D721Med (cell line): ENCODE data around the gene DOK7.

Source experiments
- DNase-seq: peaks from one replicate; pipeline ENCODE4 v3.0.0; 2011; ENCODE audit warnings: low spot score; ENCODE audit not compliant: insufficient read length
- FAIRE-seq: peaks from 2 replicates; lab custom pipeline; 2011; peaks lifted over from hg19 to GRCh38; lab: Jason Lieb, UNC
- TF ChIP-seq, protein P1 (sequence below): IDR thresholded peaks from 2 replicates; pipeline ENCODE4 v1.5.1; 2012; ENCODE audit warnings: mild to moderate bottlenecking, control low read depth; ENCODE audit not compliant: insufficient read depth; ENCODE audit errors: missing control alignments

The DOK7 gene

DNA sequence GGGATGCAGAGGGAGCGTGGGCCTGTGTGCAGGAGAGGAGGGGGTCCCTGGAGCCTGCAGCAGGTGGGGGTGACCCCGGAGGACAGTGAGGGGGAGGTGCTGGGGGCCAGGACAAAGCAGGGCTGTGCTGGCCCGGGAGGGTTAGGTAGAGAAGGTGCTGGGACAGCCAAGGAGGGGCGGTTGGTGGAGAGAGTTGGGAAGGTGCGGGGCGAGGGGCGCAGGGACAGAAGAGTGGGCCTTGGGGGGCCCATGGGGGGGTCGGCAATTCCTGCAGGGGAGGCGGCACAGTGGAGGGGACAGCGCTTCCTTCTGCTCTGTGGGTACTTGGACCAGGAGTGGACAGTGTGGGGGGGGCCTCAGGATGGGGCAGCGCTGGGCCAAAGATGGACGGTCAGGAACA is 36.6 kb downstream of the DOK7 start:
- FAIRE-seq (no peak), DNase-seq (no peak)
- TF ChIP-seq, protein P1, sequence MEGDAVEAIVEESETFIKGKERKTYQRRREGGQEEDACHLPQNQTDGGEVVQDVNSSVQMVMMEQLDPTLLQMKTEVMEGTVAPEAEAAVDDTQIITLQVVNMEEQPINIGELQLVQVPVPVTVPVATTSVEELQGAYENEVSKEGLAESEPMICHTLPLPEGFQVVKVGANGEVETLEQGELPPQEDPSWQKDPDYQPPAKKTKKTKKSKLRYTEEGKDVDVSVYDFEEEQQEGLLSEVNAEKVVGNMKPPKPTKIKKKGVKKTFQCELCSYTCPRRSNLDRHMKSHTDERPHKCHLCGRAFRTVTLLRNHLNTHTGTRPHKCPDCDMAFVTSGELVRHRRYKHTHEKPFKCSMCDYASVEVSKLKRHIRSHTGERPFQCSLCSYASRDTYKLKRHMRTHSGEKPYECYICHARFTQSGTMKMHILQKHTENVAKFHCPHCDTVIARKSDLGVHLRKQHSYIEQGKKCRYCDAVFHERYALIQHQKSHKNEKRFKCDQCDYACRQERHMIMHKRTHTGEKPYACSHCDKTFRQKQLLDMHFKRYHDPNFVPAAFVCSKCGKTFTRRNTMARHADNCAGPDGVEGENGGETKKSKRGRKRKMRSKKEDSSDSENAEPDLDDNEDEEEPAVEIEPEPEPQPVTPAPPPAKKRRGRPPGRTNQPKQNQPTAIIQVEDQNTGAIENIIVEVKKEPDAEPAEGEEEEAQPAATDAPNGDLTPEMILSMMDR: no peak

DNA sequence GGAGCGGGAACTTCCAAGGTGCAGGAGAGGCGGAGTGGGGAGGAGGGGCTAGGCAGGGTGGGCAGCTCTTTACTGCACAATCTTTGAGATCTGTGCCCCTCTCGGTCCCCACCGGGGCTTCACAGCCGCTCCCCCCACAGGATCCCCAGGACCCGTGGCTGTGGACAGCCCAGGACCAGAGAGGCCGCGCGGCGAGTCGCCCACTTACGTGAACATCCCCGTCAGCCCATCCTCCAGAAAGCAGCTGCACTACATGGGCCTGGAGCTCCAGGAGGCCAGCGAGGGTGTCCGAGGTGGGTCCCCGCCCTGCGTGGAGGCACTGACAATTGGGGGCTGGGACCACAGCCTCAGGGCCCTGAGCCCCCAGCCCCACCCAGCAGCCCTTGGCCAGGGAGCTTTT is 37.0 kb downstream of the DOK7 start:
- no peak for DNase-seq
- TF ChIP-seq, protein P1: no peak
- FAIRE-seq: no peak

DNA sequence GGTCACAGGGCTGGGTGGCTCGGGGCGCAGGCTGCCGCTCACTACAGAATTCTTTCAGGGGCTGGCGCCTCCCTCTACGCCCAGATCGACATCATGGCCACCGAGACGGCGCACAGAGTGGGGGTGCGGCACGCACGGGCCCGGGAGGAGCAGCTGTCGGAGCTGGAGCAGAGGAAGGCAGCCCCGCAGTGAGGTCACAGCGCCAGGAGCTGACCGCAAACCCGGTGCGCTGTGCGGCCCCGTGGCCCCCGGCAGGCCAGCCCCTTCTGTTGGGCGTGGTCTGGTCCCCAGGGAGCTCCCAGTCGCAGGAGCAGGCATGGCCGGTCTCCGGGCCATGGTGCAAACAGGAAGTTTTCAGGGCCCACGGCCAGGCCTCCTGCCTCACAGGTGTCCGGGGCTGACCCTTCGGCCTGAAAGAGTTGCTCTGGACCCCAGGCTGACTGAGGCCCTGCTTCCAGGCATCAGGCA is 37.6 kb downstream of the DOK7 start:
- no peak for DNase-seq
- TF ChIP-seq, protein P1: no peak
- FAIRE-seq: no peak

DNA sequence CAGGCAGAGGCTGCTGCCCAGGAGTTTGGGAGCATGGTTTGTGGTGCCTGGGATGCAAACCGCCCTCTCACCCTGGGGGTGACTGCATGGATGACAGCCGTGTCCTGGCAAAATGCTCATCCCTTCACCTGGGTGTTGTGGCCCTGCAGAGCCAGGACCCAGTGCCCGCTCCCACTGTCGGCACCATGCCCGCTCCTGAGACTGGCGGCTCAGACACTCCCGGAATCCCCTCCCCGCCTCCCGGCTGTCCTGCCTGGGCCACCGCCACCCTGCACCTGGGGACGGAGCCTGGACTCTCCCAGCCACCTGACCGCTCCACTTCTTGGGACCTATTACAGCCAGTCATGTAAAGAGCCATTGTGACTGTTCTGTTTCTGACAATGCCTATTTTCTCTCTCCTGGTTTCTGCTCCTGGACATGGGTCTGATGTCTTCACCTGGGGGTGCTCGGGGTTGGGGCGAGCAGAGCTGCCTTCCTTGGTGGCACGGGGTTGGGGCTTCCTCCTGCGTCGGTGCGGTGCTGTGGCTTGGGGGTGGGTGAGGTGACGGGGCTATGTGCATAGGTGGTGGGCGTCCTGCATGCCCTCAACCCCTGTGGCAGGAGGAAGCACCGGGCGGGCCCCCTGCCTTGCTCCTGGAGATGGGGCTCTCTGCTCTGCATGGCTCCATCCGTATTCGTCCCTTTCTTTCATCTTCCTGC is 38.2 kb downstream of the DOK7 start:
- TF ChIP-seq, protein P1: no peak
- FAIRE-seq: no peak
- no peak for DNase-seq

DNA sequence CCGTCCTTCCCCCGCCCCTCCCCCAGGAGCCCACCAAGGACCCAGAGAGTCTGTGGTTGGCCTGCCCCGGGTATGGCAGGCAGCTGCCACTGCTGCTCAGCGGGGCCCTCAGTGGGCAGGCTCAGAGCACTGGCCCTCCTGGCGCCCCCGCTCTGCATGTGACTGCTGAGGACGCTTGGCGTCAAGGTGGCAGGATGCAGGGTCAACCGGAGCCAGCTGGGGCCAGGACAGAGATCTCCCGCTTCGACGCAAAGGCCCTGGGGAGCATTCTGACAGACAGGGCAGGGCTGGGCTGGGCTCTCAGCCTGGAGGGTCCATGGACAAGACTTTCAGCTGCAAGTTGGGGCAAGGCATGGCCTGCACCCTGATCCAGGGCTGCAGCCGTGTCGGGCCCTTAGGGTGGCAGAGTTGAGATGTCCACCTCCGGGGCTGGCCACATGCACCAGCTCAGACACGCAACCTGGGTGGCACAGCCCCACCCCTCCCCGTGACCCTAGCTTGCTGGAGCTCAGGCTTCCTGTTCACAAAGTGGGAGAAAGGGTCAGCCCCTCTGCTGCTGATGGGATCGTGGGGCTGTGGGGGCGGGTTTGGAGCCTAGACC is 38.8 kb downstream of the DOK7 start:
- DNase-seq: no peak
- no peak for FAIRE-seq
- TF ChIP-seq, protein P1: no peak

DNA sequence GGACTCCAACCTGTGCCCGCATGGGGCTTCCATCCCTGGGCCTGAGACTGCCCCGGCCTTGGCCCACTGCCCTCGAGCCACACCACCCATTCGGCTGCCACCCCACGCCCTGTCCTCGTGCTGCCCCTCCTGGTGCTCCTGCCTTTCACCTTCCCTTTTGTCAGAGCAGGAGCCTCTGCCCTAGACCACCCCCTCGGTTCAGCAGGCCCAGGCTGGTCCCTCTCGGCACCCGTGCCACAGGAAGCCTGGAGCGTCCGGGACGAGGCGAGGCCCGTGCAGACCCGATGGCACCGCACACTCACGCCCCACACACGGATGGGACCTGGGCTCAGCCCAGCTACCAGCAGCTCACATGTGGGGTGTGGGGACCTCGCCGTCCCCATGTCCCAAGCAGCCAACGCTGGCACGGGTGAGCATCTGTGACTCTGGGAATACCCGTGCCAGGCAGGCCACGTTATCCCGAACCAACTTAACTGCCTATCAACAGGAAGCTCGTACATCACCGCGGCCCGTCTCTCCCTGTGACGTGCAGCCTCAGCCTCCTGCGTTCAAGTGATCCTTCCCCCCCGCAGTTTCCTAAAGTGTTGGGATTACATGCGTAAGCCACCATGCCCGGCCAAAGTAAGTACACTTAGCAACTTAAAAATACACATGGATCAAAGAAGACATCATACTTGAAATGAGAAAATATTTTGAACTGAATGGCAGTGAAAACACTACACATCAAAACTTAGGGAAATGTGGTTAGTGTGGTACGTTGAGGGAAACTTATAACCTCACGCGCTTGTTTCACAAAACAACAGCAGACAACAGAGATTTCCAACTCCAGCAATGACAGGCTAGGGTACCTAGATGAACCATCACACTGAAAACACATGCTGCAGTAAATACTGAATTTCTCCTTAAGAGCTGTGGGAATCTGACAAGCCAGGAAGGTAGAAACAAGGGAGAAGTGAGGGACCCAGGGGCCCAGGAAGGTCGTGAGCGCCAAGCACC is 40.1 kb downstream of the DOK7 start:
- FAIRE-seq (no peak), DNase-seq (no peak)
- TF ChIP-seq, protein P1: no peak
